H1 (cell line): ENCODE data around the gene ZBTB46. TPM values are rescaled to one million over a fixed set of nuclear protein-coding genes. Genes with fewer than 3 reads are reported as not detected.

Experiments
- polyA plus RNA-seq, 7 experiments: library from polyadenylated mRNA; depleted of rRNA in 3 of 7; stranded (reverse) in 5 of 7; unstranded in 2 of 7; fragments of >200 nt in 5 of 7; fragments of 200-250 nt in 2 of 7; gene quantifications; 1 replicate in 5 of 7; 2 replicates in 1 of 7; 4 replicates in 1 of 7; pipeline versions ENCODE4 v1.2.1 to v1.2.3, GENCODE V29; 2011 to 2013; ENCODE audit warnings: missing spikeins in 2 of 7, mixed read lengths in 2 of 7
- total RNA-seq: library from RNA; stranded (reverse); fragmentation: NEBNext Ultra II Directional; extraction: Animal tissue kit (Norgen Biotek cat#: 25700); gene quantifications from 2 replicates; pipeline ENCODE4 v1.2.1, GENCODE V29; 2021
- TF ChIP-seq, protein P1 (sequence below): IDR thresholded peaks from 2 replicates; pipeline ENCODE4 v1.6.1; 2012; ENCODE audit warnings: low read length, inconsistent platforms

Gene ZBTB46
- total and polyA plus RNA-seq, 2 of the 8 experiments (the other 6 are each of a cell fraction or from before 2014, with no cell fraction given) = 6.4 to 22.4 TPM

DNA sequence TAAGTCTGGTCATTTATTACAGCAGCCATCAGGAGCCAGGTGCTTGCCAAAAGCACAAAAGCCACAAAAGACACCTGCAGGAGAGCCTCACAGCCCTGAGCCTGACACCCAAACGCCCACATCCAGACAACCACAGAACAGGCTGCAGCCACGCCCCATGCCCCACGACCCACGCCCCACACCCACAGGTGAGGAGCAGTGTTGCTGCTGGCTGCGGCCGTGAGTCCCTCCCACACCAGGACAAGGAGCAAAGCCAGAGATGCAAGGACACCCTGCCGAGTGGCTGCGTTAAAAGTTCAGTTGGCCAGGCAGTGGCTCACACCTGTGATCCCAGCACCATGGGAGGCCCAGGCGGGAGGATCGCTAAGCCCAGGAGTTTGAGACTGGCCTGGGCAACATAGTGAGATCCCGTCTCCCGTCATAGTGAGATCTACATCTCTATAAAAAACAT lies 48.5 kb downstream of the ZBTB46 start (continued):
- TF ChIP-seq, protein P1, sequence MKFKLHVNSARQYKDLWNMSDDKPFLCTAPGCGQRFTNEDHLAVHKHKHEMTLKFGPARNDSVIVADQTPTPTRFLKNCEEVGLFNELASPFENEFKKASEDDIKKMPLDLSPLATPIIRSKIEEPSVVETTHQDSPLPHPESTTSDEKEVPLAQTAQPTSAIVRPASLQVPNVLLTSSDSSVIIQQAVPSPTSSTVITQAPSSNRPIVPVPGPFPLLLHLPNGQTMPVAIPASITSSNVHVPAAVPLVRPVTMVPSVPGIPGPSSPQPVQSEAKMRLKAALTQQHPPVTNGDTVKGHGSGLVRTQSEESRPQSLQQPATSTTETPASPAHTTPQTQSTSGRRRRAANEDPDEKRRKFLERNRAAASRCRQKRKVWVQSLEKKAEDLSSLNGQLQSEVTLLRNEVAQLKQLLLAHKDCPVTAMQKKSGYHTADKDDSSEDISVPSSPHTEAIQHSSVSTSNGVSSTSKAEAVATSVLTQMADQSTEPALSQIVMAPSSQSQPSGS = no peak
